Common myeloid progenitor, CD34-positive (primary cell): Measurements from ENCODE around the gene SYN1.

Experiments
- CTCF ChIA-PET: fragments of 350-600 bp; sonication (Branson Sonifier 250); formaldehyde crosslinking; loops from one replicate; lab custom pipeline; 2021; ENCODE audit warnings: antibody characterized with exemption; lab: Charles Lee
- POLR2A ChIA-PET: fragments of 350-600 bp; sonication (Branson Sonifier 250); formaldehyde crosslinking; loops from one replicate; lab custom pipeline; 2021; ENCODE audit warnings: antibody characterized with exemption; lab: Charles Lee
- DNase-seq, 3 donors: peaks; one replicate each; pipeline versions ENCODE4 v3.0.0 to v3.0.0-alpha.2; 2013
- H3K27ac ChIP-seq, 2 experiments: 1 replicate in 1 of 2; 2 replicates in 1 of 2; pipeline ENCODE4 v1.7.0; 2013; ENCODE audit warnings: inconsistent platforms in 2 of 2, low read length in 2 of 2, mild to moderate bottlenecking in 2 of 2, low read depth in 1 of 2, moderate library complexity in 1 of 2; ENCODE audit not compliant: severe bottlenecking in 2 of 2, insufficient read depth in 1 of 2, poor library complexity in 1 of 2
- H3K27me3 ChIP-seq, 5 experiments: replicated peaks in 2 of 5; 1 replicate in 3 of 5; 2 replicates in 2 of 5; pipeline versions ENCODE4 v1.6.1 to v1.7.0; 2013; ENCODE audit warnings: low read length in 4 of 5, mild to moderate bottlenecking in 2 of 5, moderate library complexity in 2 of 5, inconsistent platforms in 1 of 5; ENCODE audit not compliant: insufficient read depth in 5 of 5, control insufficient read depth in 4 of 5
- H3K36me3 ChIP-seq, 4 experiments: 1 replicate in 2 of 4; 2 replicates in 2 of 4; pipeline versions ENCODE4 v1.6.1 to v1.7.0; 2013; ENCODE audit warnings: low read length in 3 of 4, control low read depth in 1 of 4, mild to moderate bottlenecking in 1 of 4; ENCODE audit not compliant: control insufficient read depth in 4 of 4, insufficient read depth in 4 of 4
- H3K4me1 ChIP-seq, 4 experiments: 1 replicate in 3 of 4; 2 replicates in 1 of 4; pipeline versions ENCODE4 v1.6.1 to v1.7.1; 2013; ENCODE audit warnings: low read length in 3 of 4, mild to moderate bottlenecking in 3 of 4, control low read depth in 1 of 4, inconsistent platforms in 1 of 4, moderate library complexity in 1 of 4; ENCODE audit not compliant: control insufficient read depth in 4 of 4, insufficient read depth in 4 of 4; ENCODE audit errors: control extremely low read depth in 1 of 4
- H3K4me3 ChIP-seq, 7 experiments: 1 replicate in 4 of 7; 2 replicates in 3 of 7; pipeline versions ENCODE4 v1.5.1 to v1.7.0; 2013; ENCODE audit warnings: mild to moderate bottlenecking in 7 of 7, low read length in 6 of 7, moderate library complexity in 6 of 7, inconsistent platforms in 2 of 7, low read depth in 2 of 7, control low read depth in 1 of 7; ENCODE audit not compliant: insufficient read depth in 4 of 7, control insufficient read depth in 1 of 7; ENCODE audit errors: extremely low read depth in 1 of 7
- H3K9me3 ChIP-seq, 5 experiments: 1 replicate in 4 of 5; 2 replicates in 1 of 5; pipeline versions ENCODE4 v1.6.1 to v1.7.1; 2013; ENCODE audit warnings: low read length in 4 of 5, mild to moderate bottlenecking in 2 of 5, inconsistent platforms in 1 of 5, low read depth in 1 of 5, moderate library complexity in 1 of 5; ENCODE audit not compliant: control insufficient read depth in 4 of 5, insufficient read depth in 2 of 5; ENCODE audit errors: control extremely low read depth in 1 of 5
- WGBS: methylation state at CpG from one replicate; pipeline ENCODE4 v1.1.5; 2013; ENCODE audit not compliant: insufficient coverage; 5-methylcytosine and 5-hydroxymethylcytosine counted together

The SYN1 gene

DNA sequence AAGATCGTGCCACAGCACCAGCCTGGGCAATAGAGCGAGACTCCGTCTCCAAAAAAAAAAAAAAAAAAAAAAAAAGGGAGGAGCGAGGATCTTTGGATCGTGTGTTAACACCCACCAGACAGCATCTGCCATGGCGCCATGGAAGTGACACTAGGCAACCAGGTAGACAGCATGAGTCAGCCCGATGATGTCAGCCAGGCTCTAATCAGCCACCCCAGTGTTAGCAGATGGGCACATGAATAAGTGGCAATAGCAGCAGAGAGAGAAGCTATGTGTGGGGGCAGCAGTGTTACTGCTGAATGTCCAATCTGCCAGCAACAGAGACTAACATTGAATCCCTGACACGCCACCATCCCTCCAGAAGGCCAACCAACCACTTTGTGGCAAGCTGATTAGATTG is 6.6 kb downstream of the SYN1 start:
- peaks cover 0 to 7% (median 3%) of the 10 kb centered on the region in 4 experiments for H3K4me1 ChIP-seq
- no peak for DNase-seq
- no peaks in the 10 kb centered on the region for H3K36me3 ChIP-seq
- H3K27ac ChIP-seq, result no peak overlapping the region
- ChIA-PET POLR2A (no interaction called here), CTCF (no interaction called here)
- H3K9me3 ChIP-seq, result peaks cover 0 to 5% (median 0%) of the 10 kb centered on the region in 5 experiments
- peaks cover 0 to 4% (median 0%) of the 10 kb centered on the region in 5 experiments for H3K27me3 ChIP-seq
- WGBS, result 92% methylated on average over 5 of the region's 8 CpGs
- H3K4me3 ChIP-seq, result no peak overlapping the region

DNA sequence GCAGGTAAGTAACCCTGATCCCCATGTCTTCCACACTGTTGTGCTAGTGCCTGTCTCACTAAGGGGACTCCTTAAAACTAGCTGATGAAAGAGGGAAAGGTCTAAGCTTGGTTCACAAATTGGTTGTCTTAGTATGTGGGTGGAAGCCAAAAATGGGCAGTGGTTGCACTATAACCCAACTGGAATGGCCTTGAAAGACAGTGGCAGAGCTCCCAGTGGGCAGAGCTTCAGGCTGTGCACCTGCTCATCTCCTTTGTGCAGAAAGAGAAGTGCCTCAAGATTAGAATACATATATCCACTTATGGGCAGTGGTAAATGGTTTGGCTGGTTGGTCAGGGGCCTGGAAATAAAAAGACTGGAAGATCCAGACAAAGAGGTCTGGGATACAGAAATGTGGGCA is 7.2 kb downstream of the SYN1 start:
- peaks cover 0 to 4% (median 0%) of the 10 kb centered on the region in 5 experiments for H3K27me3 ChIP-seq
- no peak for DNase-seq
- no peak overlapping the region for H3K27ac ChIP-seq
- no peak overlapping the region for H3K4me3 ChIP-seq
- ChIA-PET POLR2A (no interaction called here), CTCF (no interaction called here)
- H3K4me1 ChIP-seq, result peaks cover 0 to 9% (median 5%) of the 10 kb centered on the region in 4 experiments
- H3K9me3 ChIP-seq, result peaks cover 0 to 5% (median 0%) of the 10 kb centered on the region in 5 experiments
- no peaks in the 10 kb centered on the region for H3K36me3 ChIP-seq

GRCh38 chrX:47611926-47612325 is 7.7 kb downstream of the SYN1 start:
- DNase-seq, result no peak
- ChIA-PET CTCF (no interaction called here), POLR2A (no interaction called here)
- H3K27me3 ChIP-seq, result peaks cover 0 to 3% (median 0%) of the 10 kb centered on the region in 5 experiments
- H3K36me3 ChIP-seq, result no peaks in the 10 kb centered on the region
- no peak overlapping the region for H3K27ac ChIP-seq
- H3K4me3 ChIP-seq, result no peak overlapping the region
- WGBS, result 71% methylated on average over 2 of the region's 2 CpGs
- peaks cover 0 to 9% (median 5%) of the 10 kb centered on the region in 4 experiments for H3K4me1 ChIP-seq
- peaks cover 0 to 5% (median 0%) of the 10 kb centered on the region in 5 experiments for H3K9me3 ChIP-seq

DNA sequence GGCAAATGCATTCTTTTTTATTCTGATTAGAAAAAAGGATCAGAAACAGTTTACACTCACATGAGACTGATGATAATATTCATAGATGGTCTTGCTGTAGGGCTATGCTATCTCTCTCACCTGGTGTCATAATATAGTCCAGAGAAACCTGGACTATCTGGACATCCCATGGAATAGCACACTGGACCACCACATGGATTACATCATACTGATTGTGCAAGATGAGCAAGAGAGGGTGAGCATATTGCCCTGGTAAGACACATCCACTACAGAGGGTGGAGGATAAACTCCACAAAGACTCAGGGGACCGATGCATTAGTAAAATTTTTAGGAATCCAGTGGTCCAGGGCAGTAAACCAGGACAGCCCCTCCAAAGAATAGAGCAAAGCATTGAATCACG is 8.2 kb downstream of the SYN1 start:
- H3K27me3 ChIP-seq, result no peaks in the 10 kb centered on the region

DNA sequence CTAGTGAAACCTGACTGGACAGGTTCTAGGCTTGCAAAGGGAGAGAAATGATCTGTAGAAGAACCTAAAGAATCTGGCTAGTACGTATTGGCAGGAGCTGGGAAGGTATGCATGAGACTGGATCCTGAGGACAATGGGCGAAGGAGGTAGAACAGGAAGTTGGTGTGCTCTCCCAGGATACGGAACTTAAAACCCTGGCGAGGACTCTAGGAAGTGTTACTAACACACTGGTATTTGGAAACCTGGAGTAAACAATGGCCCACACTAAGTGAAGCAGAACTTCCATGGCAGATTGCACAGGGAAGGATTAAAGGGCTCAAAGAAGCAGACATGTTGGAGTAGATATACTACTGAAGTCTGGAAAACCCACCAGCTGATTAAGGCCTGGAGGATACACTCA is 9.1 kb downstream of the SYN1 start:
- 91% methylated on average over 4 of the region's 4 CpGs for WGBS
- H3K27ac ChIP-seq, result no peak overlapping the region
- ChIA-PET POLR2A (no interaction called here), CTCF (no interaction called here)
- H3K9me3 ChIP-seq, result peaks cover 0 to 5% (median 0%) of the 10 kb centered on the region in 5 experiments
- no peak for DNase-seq
- no peak overlapping the region for H3K4me3 ChIP-seq
- H3K4me1 ChIP-seq, result peaks cover 0 to 9% (median 5%) of the 10 kb centered on the region in 4 experiments
- H3K36me3 ChIP-seq, result no peaks in the 10 kb centered on the region
- H3K27me3 ChIP-seq, result no peaks in the 10 kb centered on the region

More for the DNA sequence above, 8.2 kb downstream of the SYN1 start:
- peaks cover 0 to 9% (median 5%) of the 10 kb centered on the region in 4 experiments for H3K4me1 ChIP-seq
- DNase-seq, result no peak
- CTCF ChIA-PET, result no interaction called here
- POLR2A ChIA-PET, result no interaction called here
- 80% methylated on average over 2 of the region's 2 CpGs for WGBS
- H3K4me3 ChIP-seq, result no peak overlapping the region
- H3K27ac ChIP-seq, result no peak overlapping the region
- peaks cover 0 to 5% (median 0%) of the 10 kb centered on the region in 5 experiments for H3K9me3 ChIP-seq
- no peaks in the 10 kb centered on the region for H3K36me3 ChIP-seq

GRCh38 chrX:47608130-47608810 is 11.4 kb downstream of the SYN1 start:
- CTCF ChIA-PET, result interaction anchor here (1.3 kb wide), 1 partner anchor 25 kb away, joined by 3 read pairs; no protein-coding TSS in a partner anchor
- Histone ChIP-seq H3K27me3 (no peaks in the 10 kb centered on the region), H3K4me1 (peaks cover 0 to 11% (median 8%) of the 10 kb centered on the region in 4 experiments), H3K36me3 (no peaks in the 10 kb centered on the region), H3K27ac (no peak overlapping the region), H3K9me3 (peaks cover 0 to 5% (median 0%) of the 10 kb centered on the region in 5 experiments), H3K4me3 (peak overlapping the region in 1 of 7 experiments; percentile 10)
- DNase-seq, result peak in 2 of 3 donors; percentile 42 to 63
- WGBS, result 61% methylated on average over 8 of the region's 9 CpGs
- POLR2A ChIA-PET, result interaction anchor here (0.9 kb wide), 1 partner anchor 25 kb away, joined by 3 read pairs; no protein-coding TSS in a partner anchor

DNA sequence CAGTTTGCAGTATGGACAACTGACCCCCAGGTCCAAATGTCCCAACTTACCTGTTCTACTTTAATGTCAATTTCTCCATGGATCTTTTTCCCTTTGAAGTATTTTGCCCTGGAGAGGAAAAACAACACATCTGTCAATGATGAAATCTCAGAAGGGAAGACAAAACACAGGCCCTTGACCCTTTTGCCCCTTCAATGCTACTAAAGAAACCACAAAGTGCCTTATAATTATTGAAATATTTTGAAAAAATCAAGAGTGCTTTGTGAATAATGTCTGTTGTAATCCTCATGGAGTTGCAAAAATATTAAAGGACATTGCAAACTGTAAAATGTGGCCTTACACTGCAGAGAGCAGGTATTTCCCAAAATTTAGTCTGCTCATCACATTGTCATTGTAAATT is 12.6 kb downstream of the SYN1 start:
- H3K9me3 ChIP-seq, result peaks cover 0 to 5% (median 0%) of the 10 kb centered on the region in 5 experiments
- no peak for DNase-seq
- no peak overlapping the region for H3K4me3 ChIP-seq
- H3K27ac ChIP-seq, result no peak overlapping the region
- H3K4me1 ChIP-seq, result peaks cover 0 to 11% (median 8%) of the 10 kb centered on the region in 4 experiments
- H3K27me3 ChIP-seq, result no peaks in the 10 kb centered on the region
- H3K36me3 ChIP-seq, result no peaks in the 10 kb centered on the region
- CTCF ChIA-PET, result no interaction called here
- POLR2A ChIA-PET, result no interaction called here
